ENCODE data around the gene NDUFA5. TPM values are rescaled to one million over a fixed set of nuclear protein-coding genes. Genes with fewer than 3 reads are reported as not detected.

The NDUFA5 gene
- total RNA-seq, 4 donors from 2014 or later = 29.9 to 78.3 (median 56.8) TPM

DNA sequence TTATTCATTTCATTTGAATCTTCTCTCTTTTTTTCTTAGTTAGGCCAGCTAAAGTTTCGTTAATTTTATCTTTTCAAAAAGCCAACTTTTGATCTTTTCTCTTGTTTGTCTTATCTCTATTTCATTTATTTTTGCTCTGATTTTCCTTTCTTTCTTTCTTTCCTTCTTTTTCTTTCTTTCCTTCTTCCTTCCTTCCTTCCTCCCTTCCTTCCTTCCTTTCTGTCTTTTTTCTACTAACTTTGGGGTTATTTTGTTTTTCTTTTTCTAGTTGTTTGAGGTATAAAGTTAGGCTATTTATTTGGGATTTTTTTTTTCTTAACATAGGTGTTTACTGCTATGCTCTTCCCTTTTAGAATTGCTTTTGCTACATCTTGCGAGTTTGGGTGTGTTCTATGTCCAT, 30.8 kb upstream of the NDUFA5 start:
- Histone ChIP-seq H3K36me3 (no peaks in the 10 kb centered on the region), H3K27ac (no peak overlapping the region), H3K4me3 (no peak overlapping the region), H3K4me1 (no peaks in the 10 kb centered on the region), H3K9me3 (no peaks in the 10 kb centered on the region), H3K27me3 (no peaks in the 10 kb centered on the region)
- in situ Hi-C loops (cut with MboI; ENCODE audit: low pct_ligation_motif_present in 1 of 4, low pct_unique_long_range_greater_than_20kb in 1 of 4, low sequenced_read_pairs in 3 of 4) (loop anchor here in 1 of 4 donors (25.0 kb wide), 1 partner anchor 274 kb away; no protein-coding TSS in a partner anchor), intact Hi-C loops (cut with DNase I; ENCODE audit: low total_unique reads) (no loop called here)
- 86 to 89% methylated on average over 2 of the region's 2 CpGs for WGBS, 2 donors (ENCODE audit: low coverage in 1 of 2)
- no peak for TF ChIP-seq POLR2A (IDR thresholded peaks at IDR 0.05)
- no peak for TF ChIP-seq POLR2AphosphoS5 (IDR thresholded peaks at IDR 0.05)
- no peak for TF ChIP-seq EP300 (IDR thresholded peaks at IDR 0.05; ENCODE audit: low read depth)
- TF ChIP-seq, protein P1, sequence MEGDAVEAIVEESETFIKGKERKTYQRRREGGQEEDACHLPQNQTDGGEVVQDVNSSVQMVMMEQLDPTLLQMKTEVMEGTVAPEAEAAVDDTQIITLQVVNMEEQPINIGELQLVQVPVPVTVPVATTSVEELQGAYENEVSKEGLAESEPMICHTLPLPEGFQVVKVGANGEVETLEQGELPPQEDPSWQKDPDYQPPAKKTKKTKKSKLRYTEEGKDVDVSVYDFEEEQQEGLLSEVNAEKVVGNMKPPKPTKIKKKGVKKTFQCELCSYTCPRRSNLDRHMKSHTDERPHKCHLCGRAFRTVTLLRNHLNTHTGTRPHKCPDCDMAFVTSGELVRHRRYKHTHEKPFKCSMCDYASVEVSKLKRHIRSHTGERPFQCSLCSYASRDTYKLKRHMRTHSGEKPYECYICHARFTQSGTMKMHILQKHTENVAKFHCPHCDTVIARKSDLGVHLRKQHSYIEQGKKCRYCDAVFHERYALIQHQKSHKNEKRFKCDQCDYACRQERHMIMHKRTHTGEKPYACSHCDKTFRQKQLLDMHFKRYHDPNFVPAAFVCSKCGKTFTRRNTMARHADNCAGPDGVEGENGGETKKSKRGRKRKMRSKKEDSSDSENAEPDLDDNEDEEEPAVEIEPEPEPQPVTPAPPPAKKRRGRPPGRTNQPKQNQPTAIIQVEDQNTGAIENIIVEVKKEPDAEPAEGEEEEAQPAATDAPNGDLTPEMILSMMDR (IDR thresholded peaks at IDR 0.05) = no peak
- DNase-seq = no peak

DNA sequence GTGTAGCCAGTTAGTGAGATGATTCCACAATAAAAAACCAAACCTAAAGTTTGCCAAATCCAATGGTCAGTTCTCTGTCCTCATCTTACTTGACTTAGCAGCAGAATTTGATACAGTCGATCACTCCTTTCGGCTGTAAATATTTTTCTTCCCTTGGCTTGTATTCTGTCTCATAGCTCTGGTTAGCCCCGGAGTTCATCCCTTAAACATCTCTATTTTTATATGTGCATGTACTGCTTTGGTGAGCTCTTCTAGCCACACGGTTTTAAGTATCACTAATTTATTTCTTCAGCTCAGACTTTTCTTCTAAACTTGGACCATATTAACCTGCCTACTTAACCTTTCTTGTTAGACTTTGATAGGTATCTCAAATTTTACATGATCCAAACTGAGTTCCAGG, 26.2 kb upstream of the NDUFA5 start:
- in situ Hi-C loops (cut with MboI; ENCODE audit: low pct_ligation_motif_present in 1 of 4, low pct_unique_long_range_greater_than_20kb in 1 of 4, low sequenced_read_pairs in 3 of 4) = loop anchor here in 1 of 4 donors (25.0 kb wide), 1 partner anchor 278 kb away; no protein-coding TSS in a partner anchor
- intact Hi-C loops (cut with DNase I; ENCODE audit: low total_unique reads) = no loop called here

DNA sequence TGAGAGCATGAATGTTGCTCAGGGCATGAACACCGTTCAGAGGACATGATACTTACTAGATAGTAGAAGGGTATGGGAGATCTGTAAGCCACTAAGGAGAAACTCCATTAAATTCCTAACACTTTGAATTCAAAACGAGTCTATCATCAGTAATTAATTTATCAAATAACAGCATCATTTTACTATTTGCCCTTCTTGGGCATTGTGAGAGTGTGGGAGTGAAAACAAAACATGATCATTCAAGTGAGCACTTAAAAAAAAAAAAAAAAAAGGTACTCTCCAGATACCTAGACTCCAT, 23.5 kb upstream of the NDUFA5 start:
- no peaks in the 10 kb centered on the region for H3K9me3 ChIP-seq
- TF ChIP-seq, protein P1 (IDR thresholded peaks at IDR 0.05) = no peak
- TF ChIP-seq POLR2A (IDR thresholded peaks at IDR 0.05) (no peak), POLR2AphosphoS5 (IDR thresholded peaks at IDR 0.05) (no peak), EP300 (IDR thresholded peaks at IDR 0.05; ENCODE audit: low read depth) (no peak)
- WGBS, 2 donors (ENCODE audit: low coverage in 1 of 2) = 4 to 17% methylated on average over 2 of the region's 2 CpGs
- intact Hi-C loops (cut with DNase I; ENCODE audit: low total_unique reads) = no loop called here
- H3K27me3 ChIP-seq = peaks cover 7% of the 10 kb centered on the region
- no peak overlapping the region for H3K4me3 ChIP-seq
- no peak for DNase-seq
- in situ Hi-C loops (cut with MboI; ENCODE audit: low pct_ligation_motif_present in 1 of 4, low pct_unique_long_range_greater_than_20kb in 1 of 4, low sequenced_read_pairs in 3 of 4) = loop anchor here in 1 of 4 donors (25.0 kb wide), 1 partner anchor 281 kb away; no protein-coding TSS in a partner anchor
- H3K4me1 ChIP-seq = no peaks in the 10 kb centered on the region
- no peak overlapping the region for H3K27ac ChIP-seq
- H3K36me3 ChIP-seq = no peaks in the 10 kb centered on the region

More for the DNA sequence above, 26.2 kb upstream of the NDUFA5 start:
- WGBS, 2 donors (ENCODE audit: low coverage in 1 of 2) = 85 to 88% methylated on average over 4 of the region's 4 CpGs
- H3K27ac ChIP-seq = no peak overlapping the region
- TF ChIP-seq, protein P1 (IDR thresholded peaks at IDR 0.05) = no peak
- no peak for TF ChIP-seq EP300 (IDR thresholded peaks at IDR 0.05; ENCODE audit: low read depth)
- no peaks in the 10 kb centered on the region for H3K9me3 ChIP-seq
- H3K27me3 ChIP-seq = peaks cover 6% of the 10 kb centered on the region
- H3K4me3 ChIP-seq = no peak overlapping the region
- H3K36me3 ChIP-seq = no peaks in the 10 kb centered on the region
- no peak for DNase-seq
- H3K4me1 ChIP-seq = no peaks in the 10 kb centered on the region

DNA sequence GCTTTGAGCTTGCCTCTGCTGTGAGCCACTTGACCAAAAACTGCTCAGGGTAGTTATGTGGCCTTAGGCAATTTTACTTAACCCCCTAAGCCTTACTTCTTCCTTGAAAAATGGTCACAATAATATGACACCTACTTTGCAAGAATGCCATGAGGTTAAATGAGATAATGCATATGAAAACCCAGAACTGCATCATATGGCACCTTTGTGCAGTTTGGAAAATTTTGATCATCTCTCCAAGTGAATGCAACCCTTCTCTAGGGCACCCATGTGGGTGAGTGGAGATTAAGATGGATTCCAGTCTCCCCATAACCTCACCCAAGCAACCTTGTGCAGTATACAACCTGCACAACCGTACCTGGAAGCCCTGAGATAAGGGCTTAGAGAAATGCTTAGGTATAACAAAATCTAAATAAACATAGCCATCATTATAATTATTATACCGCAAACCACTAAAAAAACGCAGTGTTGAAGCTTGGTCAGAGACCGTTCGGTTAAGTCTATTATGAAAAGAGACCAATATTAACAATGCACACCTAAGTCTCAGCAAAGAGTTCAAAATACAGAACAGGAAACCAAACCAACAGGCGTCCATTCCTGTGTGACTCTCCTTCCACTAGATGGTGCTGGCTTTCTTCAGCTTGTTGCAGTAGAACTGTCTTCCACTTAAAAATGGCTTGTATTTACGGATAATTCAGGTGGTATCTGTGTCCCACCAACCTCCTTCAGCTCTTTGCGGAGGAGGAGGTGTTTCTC, 23.0 kb upstream of the NDUFA5 start:
- in situ Hi-C loops (cut with MboI; ENCODE audit: low pct_ligation_motif_present in 1 of 4, low pct_unique_long_range_greater_than_20kb in 1 of 4, low sequenced_read_pairs in 3 of 4) = loop anchor here in 1 of 4 donors (25.0 kb wide), 1 partner anchor 282 kb away; no protein-coding TSS in a partner anchor
- H3K4me3 ChIP-seq = no peak overlapping the region
- TF ChIP-seq, protein P1 (IDR thresholded peaks at IDR 0.05) = peak; percentile 21 to 55 (median 40)
- TF ChIP-seq POLR2A (IDR thresholded peaks at IDR 0.05) = no peak
- no peaks in the 10 kb centered on the region for H3K36me3 ChIP-seq
- 34 to 40% methylated on average over 2 to 8 of the region's 8 CpGs for WGBS, 2 donors (ENCODE audit: low coverage in 1 of 2)
- H3K27me3 ChIP-seq = peaks cover 7% of the 10 kb centered on the region
- no peaks in the 10 kb centered on the region for H3K4me1 ChIP-seq
- H3K9me3 ChIP-seq = no peaks in the 10 kb centered on the region
- no peak overlapping the region for H3K27ac ChIP-seq
- no peak for DNase-seq
- intact Hi-C loops (cut with DNase I; ENCODE audit: low total_unique reads) = no loop called here
